ENCODE results near the gene PRKACB. TPM values are rescaled to one million over a fixed set of nuclear protein-coding genes. Genes with fewer than 3 reads are reported as not detected.

Gene PRKACB
- total RNA-seq, 1 donor from 2014 or later = 34.4 TPM

- no peak for TF ChIP-seq CTCF (conservative IDR thresholded peaks at IDR 0.05)
- Mint-ChIP-seq H3K27me3 (ENCODE audit: low read depth) (no peaks in the 10 kb centered on the region), H3K27ac (ENCODE audit: unreplicated experiment) (no peak overlapping the region), H3K9me3 (peaks cover 14% of the 10 kb centered on the region), H3K4me1 (no peaks in the 10 kb centered on the region), H3K36me3 (ENCODE audit: low read depth) (peaks cover 9% of the 10 kb centered on the region), H3K4me3 (no peak overlapping the region)
- DNase-seq (ENCODE audit: low read depth, low spot score) = no peak
Observed at GRCh38 chr1:84156210-84156621, 12.1 kb downstream of the PRKACB start.

GRCh38 chr1:84159533-84160240, 15.6 kb downstream of the PRKACB start:
- H3K4me1 Mint-ChIP-seq = no peaks in the 10 kb centered on the region
- H3K36me3 Mint-ChIP-seq (ENCODE audit: low read depth) = peaks cover 8% of the 10 kb centered on the region
- H3K27me3 Mint-ChIP-seq (ENCODE audit: low read depth) = no peaks in the 10 kb centered on the region
- H3K9me3 Mint-ChIP-seq = peaks cover 10% of the 10 kb centered on the region
- no peak overlapping the region for H3K27ac Mint-ChIP-seq (ENCODE audit: unreplicated experiment)
- no peak for DNase-seq (ENCODE audit: low read depth, low spot score)
- H3K4me3 Mint-ChIP-seq = no peak overlapping the region
- no peak for TF ChIP-seq CTCF (conservative IDR thresholded peaks at IDR 0.05)

DNA sequence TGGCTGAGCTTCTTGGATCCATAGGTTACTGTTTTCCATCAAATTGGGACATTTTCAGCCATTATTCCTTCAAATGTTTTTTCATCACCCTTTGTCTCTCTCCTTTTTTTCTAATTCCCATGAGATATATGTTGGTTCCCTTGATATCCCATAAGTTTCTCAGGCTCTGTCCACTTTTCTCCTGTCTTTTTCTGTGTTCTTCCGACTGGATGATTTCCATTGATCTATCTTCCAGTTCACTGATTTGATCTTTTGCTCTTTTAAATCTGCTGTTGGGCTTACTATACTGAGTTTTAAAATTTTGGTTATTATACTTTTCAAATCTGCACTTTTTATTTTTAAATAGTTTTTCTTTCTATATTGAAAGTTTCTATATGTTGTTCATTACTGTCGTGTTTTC, 18.2 kb downstream of the PRKACB start:
- Mint-ChIP-seq H3K4me3 (no peak overlapping the region), H3K36me3 (ENCODE audit: low read depth) (peaks cover 6% of the 10 kb centered on the region), H3K27ac (ENCODE audit: unreplicated experiment) (no peak overlapping the region), H3K9me3 (peaks cover 5% of the 10 kb centered on the region), H3K27me3 (ENCODE audit: low read depth) (no peaks in the 10 kb centered on the region), H3K4me1 (no peaks in the 10 kb centered on the region)
- TF ChIP-seq CTCF (conservative IDR thresholded peaks at IDR 0.05) = no peak
- no peak for DNase-seq (ENCODE audit: low read depth, low spot score)

DNA sequence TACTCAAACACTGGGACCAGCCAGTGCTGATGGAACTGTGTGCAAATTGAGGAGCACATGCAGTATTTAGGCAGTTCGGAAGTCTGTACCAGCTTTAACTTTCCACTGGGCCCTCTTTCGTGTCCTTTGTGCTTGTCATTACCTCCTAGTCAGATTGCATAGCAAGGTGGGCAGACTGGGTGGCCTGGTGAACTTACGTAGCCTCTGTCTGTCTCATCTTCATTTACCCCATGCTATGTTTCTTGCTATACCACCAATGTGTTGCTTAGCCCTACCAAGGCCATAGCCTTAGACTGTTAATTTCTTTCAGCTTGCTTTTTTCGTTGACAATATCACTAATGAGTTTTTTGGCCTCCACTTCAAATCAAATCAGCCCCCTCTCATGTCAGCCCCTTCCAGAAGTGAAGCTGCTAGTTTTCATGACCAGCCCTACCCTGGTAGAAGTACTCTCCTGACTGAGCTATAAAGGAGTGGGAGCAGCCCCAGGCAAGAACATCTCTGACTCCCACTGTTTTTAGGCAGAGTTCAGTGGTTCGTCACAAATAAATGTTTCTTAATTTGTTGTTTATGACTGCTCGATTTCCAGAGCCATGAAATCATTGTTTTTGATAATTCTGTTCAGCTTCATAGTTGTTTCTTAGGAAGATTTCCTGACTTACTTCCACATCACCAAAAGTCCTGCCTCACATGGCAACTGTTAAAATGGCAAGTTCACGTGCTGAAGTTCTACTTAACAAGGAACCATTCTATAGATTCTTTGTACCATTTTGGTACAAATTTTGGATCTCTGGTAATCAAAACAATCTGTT, 19.3 kb downstream of the PRKACB start:
- Mint-ChIP-seq H3K9me3 (peaks cover 5% of the 10 kb centered on the region), H3K36me3 (ENCODE audit: low read depth) (peaks cover 6% of the 10 kb centered on the region), H3K4me3 (no peak overlapping the region), H3K4me1 (no peaks in the 10 kb centered on the region), H3K27me3 (ENCODE audit: low read depth) (no peaks in the 10 kb centered on the region), H3K27ac (ENCODE audit: unreplicated experiment) (no peak overlapping the region)
- no peak for DNase-seq (ENCODE audit: low read depth, low spot score)
- no peak for TF ChIP-seq CTCF (conservative IDR thresholded peaks at IDR 0.05)

DNA sequence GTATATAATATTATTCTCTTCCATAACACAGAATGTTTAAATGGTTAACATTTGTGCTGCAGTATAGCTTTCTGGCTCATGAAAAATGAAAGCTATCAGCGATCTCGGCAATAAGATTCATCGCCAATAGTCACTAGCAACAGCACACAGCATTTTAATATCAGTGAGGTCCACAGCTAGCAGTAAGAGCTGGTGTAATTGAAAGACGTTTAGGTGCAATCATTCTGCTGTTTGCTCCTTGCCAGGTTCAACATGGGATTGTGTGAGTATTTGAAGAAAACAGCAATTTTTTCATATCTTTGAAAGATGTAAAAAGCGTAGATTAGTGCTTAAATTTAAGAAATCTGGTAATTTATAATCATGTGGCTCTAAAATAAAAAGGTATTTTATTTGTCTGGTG, 20.1 kb downstream of the PRKACB start:
- H3K9me3 Mint-ChIP-seq = peaks cover 4% of the 10 kb centered on the region
- no peak for DNase-seq (ENCODE audit: low read depth, low spot score)
- peaks cover 6% of the 10 kb centered on the region for H3K36me3 Mint-ChIP-seq (ENCODE audit: low read depth)
- no peak overlapping the region for H3K4me3 Mint-ChIP-seq
- H3K27ac Mint-ChIP-seq (ENCODE audit: unreplicated experiment) = no peak overlapping the region
- no peaks in the 10 kb centered on the region for H3K4me1 Mint-ChIP-seq
- H3K27me3 Mint-ChIP-seq (ENCODE audit: low read depth) = no peaks in the 10 kb centered on the region
- no peak for TF ChIP-seq CTCF (conservative IDR thresholded peaks at IDR 0.05)

All from neural crest cell (in vitro differentiated cells).